Esophagus (tissue), 2 donors: ENCODE data around the gene CIBAR2. TPM values are rescaled to one million over a fixed set of nuclear protein-coding genes. Genes with fewer than 3 reads are reported as not detected.
A peak's percentile ranks its signal among the peaks of the same experiment; 100 is the strongest.

Experiments used
- H3K27ac ChIP-seq, 2 donors: one replicate each; pipeline ENCODE4 v1.5.1; 2013; ENCODE audit warnings: low read depth in 2 of 2, mild to moderate bottlenecking in 2 of 2, inconsistent platforms in 1 of 2, low read length in 1 of 2, moderate library complexity in 1 of 2
- H3K27me3 ChIP-seq, 2 donors: one replicate each; pipeline ENCODE4 v1.6.1; 2013; ENCODE audit warnings: low read length in 2 of 2, control low read depth in 1 of 2, mild to moderate bottlenecking in 1 of 2; ENCODE audit not compliant: insufficient read depth in 2 of 2, control insufficient read depth in 1 of 2
- H3K36me3 ChIP-seq, 2 donors: one replicate each; pipeline ENCODE4 v1.6.1; 2013; ENCODE audit warnings: low read length in 1 of 2; ENCODE audit not compliant: control insufficient read depth in 2 of 2, insufficient read depth in 2 of 2
- H3K4me1 ChIP-seq, 2 donors: one replicate each; pipeline ENCODE4 v1.6.1; 2013; ENCODE audit warnings: low read length in 1 of 2; ENCODE audit not compliant: control insufficient read depth in 2 of 2, insufficient read depth in 2 of 2
- H3K4me3 ChIP-seq, 2 donors: one replicate each; pipeline ENCODE4 v1.5.1; 2013; ENCODE audit warnings: low read length in 2 of 2, mild to moderate bottlenecking in 2 of 2, low read depth in 1 of 2, moderate library complexity in 1 of 2
- H3K9me3 ChIP-seq, 2 donors: one replicate each; pipeline ENCODE4 v1.6.1; 2013; ENCODE audit warnings: mild to moderate bottlenecking in 2 of 2, low read depth in 1 of 2, low read length in 1 of 2, moderate library complexity in 1 of 2; ENCODE audit not compliant: control insufficient read depth in 2 of 2, insufficient read depth in 1 of 2
- WGBS, 2 donors: extraction: QIAGEN DNeasy Blood & Tissue Kit; methylation state at CpG; one replicate each; pipeline ENCODE4 v1.1.7; 2013; 5-methylcytosine and 5-hydroxymethylcytosine counted together
- polyA plus RNA-seq, 2 donors: library from polyadenylated mRNA; stranded (reverse); fragments of 200-250 nt; gene quantifications; one replicate each; pipeline ENCODE4 v1.2.3, GENCODE V29; 2013
- donor health status: healthy with polysubstance abuse.
- donor health status: Bipolar disorder and iron deficiency.

Gene CIBAR2
- polyA plus RNA-seq, 2 donors, result not detected

- H3K4me3 ChIP-seq, result no peak overlapping the region
- H3K4me1 ChIP-seq, result peaks cover 0 to 24% of the 10 kb centered on the region in 2 donors
- no peaks in the 10 kb centered on the region for H3K27me3 ChIP-seq
- peak overlapping the region in 1 of 2 donors; percentile 2 for H3K27ac ChIP-seq
- no peaks in the 10 kb centered on the region for H3K9me3 ChIP-seq
- no peaks in the 10 kb centered on the region for H3K36me3 ChIP-seq
- 53 to 68% methylated on average over 14 of the region's 14 CpGs for WGBS, 2 donors
These were observed 40.2 kb upstream of the CIBAR2 start for GRCh38 chr16:85152414-85153030.

- Histone ChIP-seq H3K27me3 (no peaks in the 10 kb centered on the region), H3K27ac (peak overlapping the region in 1 of 2 donors; percentile 66), H3K36me3 (no peaks in the 10 kb centered on the region), H3K4me1 (peaks cover 0 to 25% of the 10 kb centered on the region in 2 donors), H3K9me3 (no peaks in the 10 kb centered on the region), H3K4me3 (no peak overlapping the region)
- 35 to 47% methylated on average over 22 to 24 of the region's 24 CpGs for WGBS, 2 donors
These were observed 39.5 kb upstream of the CIBAR2 start for GRCh38 chr16:85151603-85152413.

- Histone ChIP-seq H3K27ac (peak overlapping the region in 1 of 2 donors; percentile 61), H3K9me3 (no peaks in the 10 kb centered on the region), H3K4me3 (no peak overlapping the region), H3K36me3 (no peaks in the 10 kb centered on the region), H3K27me3 (no peaks in the 10 kb centered on the region), H3K4me1 (peaks cover 0 to 25% of the 10 kb centered on the region in 2 donors)
- WGBS, 2 donors, result 65 to 79% methylated on average over 9 to 11 of the region's 11 CpGs
These were observed 38.9 kb upstream of the CIBAR2 start for GRCh38 chr16:85151079-85151602.

GRCh38 chr16:85150331-85150940 is 38.2 kb upstream of the CIBAR2 start:
- peaks cover 0 to 25% of the 10 kb centered on the region in 2 donors for H3K4me1 ChIP-seq
- WGBS, 2 donors, result 90% methylated on average over 9 of the region's 9 CpGs

GRCh38 chr16:85149776-85150175 is 37.5 kb upstream of the CIBAR2 start:
- Histone ChIP-seq H3K4me1 (peaks cover 0 to 25% of the 10 kb centered on the region in 2 donors), H3K27ac (no peak overlapping the region), H3K27me3 (no peaks in the 10 kb centered on the region), H3K4me3 (no peak overlapping the region), H3K9me3 (no peaks in the 10 kb centered on the region), H3K36me3 (no peaks in the 10 kb centered on the region)
- WGBS, 2 donors, result 56% methylated on average over 14 of the region's 14 CpGs

More at GRCh38 chr16:85150331-85150940, 38.2 kb upstream of the CIBAR2 start:
- Histone ChIP-seq H3K27me3 (no peaks in the 10 kb centered on the region), H3K36me3 (no peaks in the 10 kb centered on the region), H3K9me3 (no peaks in the 10 kb centered on the region), H3K27ac (no peak overlapping the region), H3K4me3 (no peak overlapping the region)

- H3K27me3 ChIP-seq, result no peaks in the 10 kb centered on the region
- H3K4me1 ChIP-seq, result peaks cover 0 to 25% of the 10 kb centered on the region in 2 donors
- 25 to 32% methylated on average over 9 of the region's 9 CpGs for WGBS, 2 donors
- no peaks in the 10 kb centered on the region for H3K36me3 ChIP-seq
- H3K4me3 ChIP-seq, result no peak overlapping the region
- no peak overlapping the region for H3K27ac ChIP-seq
- no peaks in the 10 kb centered on the region for H3K9me3 ChIP-seq
These were observed 36.7 kb upstream of the CIBAR2 start for GRCh38 chr16:85148931-85149330.

GRCh38 chr16:85146922-85147651 is 34.8 kb upstream of the CIBAR2 start:
- no peaks in the 10 kb centered on the region for H3K27me3 ChIP-seq
- peak overlapping the region; percentile 4 to 42 for H3K27ac ChIP-seq
- H3K4me1 ChIP-seq, result peaks cover 0 to 20% of the 10 kb centered on the region in 2 donors
- 64 to 68% methylated on average over 26 to 27 of the region's 27 CpGs for WGBS, 2 donors
- no peaks in the 10 kb centered on the region for H3K9me3 ChIP-seq
- H3K4me3 ChIP-seq, result no peak overlapping the region
- no peaks in the 10 kb centered on the region for H3K36me3 ChIP-seq

GRCh38 chr16:85146532-85146797 is 34.2 kb upstream of the CIBAR2 start:
- H3K4me1 ChIP-seq, result peaks cover 0 to 15% of the 10 kb centered on the region in 2 donors
- H3K27ac ChIP-seq, result no peak overlapping the region
- H3K27me3 ChIP-seq, result no peaks in the 10 kb centered on the region
- H3K4me3 ChIP-seq, result no peak overlapping the region
- WGBS, 2 donors, result 87 to 90% methylated on average over 4 of the region's 4 CpGs
- H3K36me3 ChIP-seq, result no peaks in the 10 kb centered on the region
- no peaks in the 10 kb centered on the region for H3K9me3 ChIP-seq
